Muscle layer of colon (tissue), 2 donors: ENCODE measurements around the gene GAMT.

Source experiments
- H3K27ac ChIP-seq: one replicate; pipeline ENCODE4 v1.7.0; 2013; ENCODE audit warnings: low read depth, mild to moderate bottlenecking, low read length, moderate library complexity
- H3K27me3 ChIP-seq, 2 donors: one replicate each; pipeline ENCODE4 v1.7.0; 2013; ENCODE audit warnings: low read length in 2 of 2, mild to moderate bottlenecking in 2 of 2; ENCODE audit not compliant: insufficient read depth in 2 of 2, control insufficient read depth in 1 of 2
- H3K36me3 ChIP-seq: one replicate; pipeline ENCODE4 v1.7.0; 2013; ENCODE audit warnings: mild to moderate bottlenecking, low read length; ENCODE audit not compliant: insufficient read depth
- H3K4me1 ChIP-seq: one replicate; pipeline ENCODE4 v1.7.0; 2013; ENCODE audit warnings: mild to moderate bottlenecking, low read length; ENCODE audit not compliant: insufficient read depth
- H3K4me3 ChIP-seq, 2 donors: one replicate each; pipeline ENCODE4 v1.7.0; 2013; ENCODE audit warnings: low read length in 2 of 2, low read depth in 1 of 2, mild to moderate bottlenecking in 1 of 2, moderate library complexity in 1 of 2
- H3K9ac ChIP-seq: one replicate; pipeline ENCODE4 v1.7.0; 2013; ENCODE audit warnings: low read length
- H3K9me3 ChIP-seq: one replicate; pipeline ENCODE4 v1.7.0; 2013; ENCODE audit warnings: mild to moderate bottlenecking, low read length
- donor health status: abdominal sarcoma.
- donor health status: Adenocarcinoma of cecum.

GAMT gene

DNA sequence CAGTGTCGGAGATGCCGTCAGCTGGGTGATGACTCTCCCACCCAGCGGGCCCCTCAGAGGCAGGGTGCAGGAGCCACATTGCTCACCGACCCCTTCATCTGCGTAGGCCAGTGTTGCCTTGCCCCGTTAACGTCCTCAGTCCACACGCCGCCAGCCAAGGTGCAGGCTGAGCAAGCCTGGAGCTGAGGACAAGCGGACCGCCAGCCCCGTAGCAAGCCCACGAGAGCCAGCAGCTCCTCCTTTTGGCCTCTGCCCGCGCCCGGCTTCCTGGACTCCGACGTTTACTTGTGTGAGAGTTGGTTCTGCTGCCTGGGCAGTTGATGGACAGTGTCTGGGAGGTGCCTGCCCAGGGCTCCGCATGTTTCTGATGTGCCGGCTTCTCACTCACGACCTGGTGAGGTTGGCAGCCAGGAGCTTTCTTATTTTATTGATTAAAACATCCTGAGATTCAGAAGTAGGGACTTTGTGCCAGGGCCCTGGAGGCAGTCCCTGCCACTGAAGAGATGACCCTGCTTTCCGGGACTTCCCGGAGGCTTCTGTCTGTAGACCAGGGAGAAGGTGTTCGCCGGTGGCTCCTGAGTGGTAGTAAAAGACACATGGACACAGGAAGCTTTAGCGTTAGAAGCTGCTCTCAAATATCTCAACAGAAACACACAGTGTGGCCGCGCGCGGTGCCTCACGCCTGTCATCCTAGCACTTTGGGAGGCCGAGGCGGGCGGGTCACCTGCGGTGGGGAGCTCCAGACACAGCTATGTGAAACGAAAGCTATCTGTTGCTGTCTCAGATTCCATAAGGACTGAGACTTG, 11.9 kb upstream of the GAMT start:
- Histone ChIP-seq H3K27me3 (no peaks in the 10 kb centered on the region), H3K4me1 (peaks cover 76% of the 10 kb centered on the region), H3K27ac (peak overlapping the region; percentile 34), H3K9ac (no peak overlapping the region), H3K4me3 (no peak overlapping the region), H3K36me3 (peaks cover 6% of the 10 kb centered on the region), H3K9me3 (no peaks in the 10 kb centered on the region)

GRCh38 chr19:1412323-1412923, 11.1 kb upstream of the GAMT start:
- Histone ChIP-seq H3K4me1 (peaks cover 68% of the 10 kb centered on the region), H3K36me3 (no peaks in the 10 kb centered on the region), H3K9ac (no peak overlapping the region)

GRCh38 chr19:1411255-1412191, 10.2 kb upstream of the GAMT start:
- no peaks in the 10 kb centered on the region for H3K27me3 ChIP-seq
- H3K4me3 ChIP-seq: peak overlapping the region in 1 of 2 donors; percentile 8
- H3K9ac ChIP-seq: no peak overlapping the region
- H3K27ac ChIP-seq: peak overlapping the region; percentile 34
- peaks cover 59% of the 10 kb centered on the region for H3K4me1 ChIP-seq
- no peaks in the 10 kb centered on the region for H3K36me3 ChIP-seq
- no peaks in the 10 kb centered on the region for H3K9me3 ChIP-seq

More at GRCh38 chr19:1412323-1412923, 11.1 kb upstream of the GAMT start:
- no peak overlapping the region for H3K27ac ChIP-seq
- H3K27me3 ChIP-seq: no peaks in the 10 kb centered on the region
- H3K4me3 ChIP-seq: no peak overlapping the region
- H3K9me3 ChIP-seq: no peaks in the 10 kb centered on the region

GRCh38 chr19:1410789-1411188, 9.4 kb upstream of the GAMT start:
- H3K36me3 ChIP-seq: no peaks in the 10 kb centered on the region
- H3K27ac ChIP-seq: no peak overlapping the region
- no peaks in the 10 kb centered on the region for H3K27me3 ChIP-seq
- peak overlapping the region in 1 of 2 donors; percentile 8 for H3K4me3 ChIP-seq
- H3K9me3 ChIP-seq: no peaks in the 10 kb centered on the region
- no peak overlapping the region for H3K9ac ChIP-seq
- H3K4me1 ChIP-seq: peaks cover 52% of the 10 kb centered on the region

GRCh38 chr19:1410136-1410786, 8.9 kb upstream of the GAMT start:
- no peaks in the 10 kb centered on the region for H3K9me3 ChIP-seq
- no peaks in the 10 kb centered on the region for H3K27me3 ChIP-seq
- H3K9ac ChIP-seq: peak overlapping the region; percentile 10
- H3K27ac ChIP-seq: no peak overlapping the region
- peaks cover 47% of the 10 kb centered on the region for H3K4me1 ChIP-seq
- peak overlapping the region in 1 of 2 donors; percentile 8 for H3K4me3 ChIP-seq
- no peaks in the 10 kb centered on the region for H3K36me3 ChIP-seq

GRCh38 chr19:1409204-1410005, 8.1 kb upstream of the GAMT start:
- peak overlapping the region; percentile 57 to 94 for H3K4me3 ChIP-seq
- no peaks in the 10 kb centered on the region for H3K27me3 ChIP-seq
- peak overlapping the region; percentile 97 for H3K27ac ChIP-seq
- H3K9me3 ChIP-seq: no peaks in the 10 kb centered on the region
- H3K4me1 ChIP-seq: peaks cover 42% of the 10 kb centered on the region
- H3K36me3 ChIP-seq: no peaks in the 10 kb centered on the region
- H3K9ac ChIP-seq: peak overlapping the region; percentile 10

GRCh38 chr19:1408300-1409203, 7.2 kb upstream of the GAMT start:
- Histone ChIP-seq H3K9me3 (no peaks in the 10 kb centered on the region), H3K27me3 (no peaks in the 10 kb centered on the region), H3K36me3 (no peaks in the 10 kb centered on the region), H3K27ac (peak overlapping the region; percentile 97), H3K4me3 (peak overlapping the region; percentile 57 to 94), H3K4me1 (peaks cover 42% of the 10 kb centered on the region), H3K9ac (peak overlapping the region; percentile 10)

DNA sequence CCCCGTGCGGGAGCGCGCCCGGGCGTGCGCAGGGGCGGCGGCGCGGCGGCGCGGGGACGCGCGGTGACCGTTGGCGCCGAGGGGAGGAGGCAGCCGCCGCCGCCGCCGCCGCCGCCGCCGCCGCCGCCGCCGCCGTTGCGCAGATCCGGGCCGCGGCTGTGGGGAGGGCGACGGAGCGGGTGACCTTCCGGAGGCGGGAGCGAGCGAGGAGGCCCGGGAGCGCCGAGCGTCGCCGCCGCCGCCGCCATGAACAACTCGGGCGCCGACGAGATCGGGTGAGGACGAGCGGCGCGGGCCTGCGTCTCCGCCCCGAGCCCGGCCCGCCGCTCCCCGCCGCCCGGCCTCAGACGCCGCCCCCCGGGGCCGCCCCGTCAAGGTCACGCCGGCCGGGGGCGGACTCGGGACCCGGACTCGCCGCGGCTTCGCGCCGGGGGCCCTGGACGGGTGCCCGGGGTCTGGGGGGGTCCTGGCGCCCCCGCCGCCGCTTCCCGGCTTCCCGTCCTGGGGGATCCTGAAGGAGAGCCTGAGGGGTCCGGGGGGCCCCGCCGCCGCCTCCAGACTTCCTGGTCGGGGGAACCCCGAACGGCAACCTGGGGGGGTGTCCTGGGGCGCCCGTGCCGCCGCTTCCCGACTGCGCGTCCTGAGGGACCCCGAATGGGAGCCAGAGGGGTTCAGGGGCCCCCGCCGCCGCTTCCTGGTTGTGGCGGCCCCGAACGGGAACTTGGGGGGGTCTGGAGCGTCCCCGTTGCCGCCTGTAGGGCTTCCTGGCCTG, 6.4 kb upstream of the GAMT start, which contains the start of gene DAZAP1:
TSS of gene DAZAP1 (plus strand) at position 59 of the 772 bp plus-strand sequence. CDS start at position 247, 188 bp downstream.
- no peaks in the 10 kb centered on the region for H3K9me3 ChIP-seq
- peaks cover 41% of the 10 kb centered on the region for H3K4me1 ChIP-seq
- H3K27ac ChIP-seq: peak within 1 kb of the TSS; percentile 97
- peak within 1 kb of the TSS; percentile 57 to 94 for H3K4me3 ChIP-seq
- H3K27me3 ChIP-seq: no peaks in the 10 kb centered on the region
- H3K36me3 ChIP-seq: no peaks in the 10 kb centered on the region
- peak within 1 kb of the TSS; percentile 10 for H3K9ac ChIP-seq

- peaks cover 0 to 8% of the 10 kb centered on the region in 2 donors for H3K27me3 ChIP-seq
- no peaks in the 10 kb centered on the region for H3K36me3 ChIP-seq
- H3K9me3 ChIP-seq: no peaks in the 10 kb centered on the region
- H3K9ac ChIP-seq: no peak overlapping the region
- peak overlapping the region; percentile 48 for H3K27ac ChIP-seq
- peaks cover 34% of the 10 kb centered on the region for H3K4me1 ChIP-seq
- H3K4me3 ChIP-seq: peak overlapping the region; percentile 25 to 43
Observed at GRCh38 chr19:1406774-1407527, 5.6 kb upstream of the GAMT start.
